PFSK-1 (cell line): ENCODE data around the gene TPSB2.

Experiments
- FOXP2 ChIP-seq: optimal IDR thresholded peaks from 2 replicates; pipeline ENCODE3; 2011; ENCODE audit warnings: borderline replicate concordance, control low read depth, inconsistent platforms; ENCODE audit not compliant: insufficient read depth; ENCODE audit errors: extremely low read length, extremely low read depth
- POLR2AphosphoS5 ChIP-seq: IDR thresholded peaks from 2 replicates; pipeline ENCODE4 v1.6.1; 2012; ENCODE audit warnings: low read depth, mild to moderate bottlenecking, control low read depth, low read length, moderate library complexity
- REST ChIP-seq, 2 experiments: IDR thresholded peaks; 2 replicates each; pipeline versions ENCODE4 v1.6.1 to v1.8.0; 2011 to 2012; ENCODE audit warnings: low read depth in 2 of 2, low read length in 2 of 2, control low read depth in 1 of 2, inconsistent platforms in 1 of 2, mild to moderate bottlenecking in 1 of 2, moderate library complexity in 1 of 2; ENCODE audit not compliant: insufficient read depth in 1 of 2
- SIN3A ChIP-seq: IDR thresholded peaks from 2 replicates; pipeline ENCODE4 v1.6.1; 2012; ENCODE audit warnings: mild to moderate bottlenecking, low read length, moderate library complexity, borderline replicate concordance; ENCODE audit not compliant: insufficient read depth
- TAF1 ChIP-seq: IDR thresholded peaks from 2 replicates; pipeline ENCODE4 v1.6.1; 2012; ENCODE audit warnings: low read length, control low read depth, borderline replicate concordance; ENCODE audit not compliant: insufficient read depth

Gene TPSB2

GRCh38 chr16:1182950-1183907 is 46.8 kb downstream of the TPSB2 start:
- TF ChIP-seq TAF1: no peak
- no peak for TF ChIP-seq REST (IDR thresholded peaks at IDR 0.05; ENCODE audit: insufficient read depth in 1 of 2, low read depth in 2 of 2, low read length in 2 of 2)
- TF ChIP-seq FOXP2: no peak
- no peak for TF ChIP-seq SIN3A
- no peak for TF ChIP-seq POLR2AphosphoS5

DNA sequence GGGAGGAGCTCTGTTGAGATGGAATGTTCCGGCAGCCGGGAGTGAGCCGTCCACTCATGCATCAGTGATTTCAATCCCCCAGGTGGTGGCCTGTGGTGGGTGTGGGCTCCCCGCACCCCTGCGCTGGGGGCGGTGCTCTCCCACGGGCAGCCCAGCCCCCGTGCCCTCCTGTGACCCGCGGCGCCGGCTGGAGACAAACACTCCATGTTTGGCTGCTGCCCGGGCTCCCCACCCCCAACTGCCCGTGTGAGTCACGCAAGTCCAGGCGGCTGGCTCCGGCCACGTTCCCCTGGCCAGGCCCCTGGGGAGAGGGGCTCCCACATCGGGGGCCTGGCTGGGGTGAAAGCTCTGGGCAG is 47.7 kb downstream of the TPSB2 start:
- no peak for TF ChIP-seq REST (IDR thresholded peaks at IDR 0.05; ENCODE audit: insufficient read depth in 1 of 2, low read depth in 2 of 2, low read length in 2 of 2)
- TF ChIP-seq POLR2AphosphoS5: no peak
- no peak for TF ChIP-seq FOXP2
- TF ChIP-seq TAF1: no peak
- TF ChIP-seq SIN3A: no peak

DNA sequence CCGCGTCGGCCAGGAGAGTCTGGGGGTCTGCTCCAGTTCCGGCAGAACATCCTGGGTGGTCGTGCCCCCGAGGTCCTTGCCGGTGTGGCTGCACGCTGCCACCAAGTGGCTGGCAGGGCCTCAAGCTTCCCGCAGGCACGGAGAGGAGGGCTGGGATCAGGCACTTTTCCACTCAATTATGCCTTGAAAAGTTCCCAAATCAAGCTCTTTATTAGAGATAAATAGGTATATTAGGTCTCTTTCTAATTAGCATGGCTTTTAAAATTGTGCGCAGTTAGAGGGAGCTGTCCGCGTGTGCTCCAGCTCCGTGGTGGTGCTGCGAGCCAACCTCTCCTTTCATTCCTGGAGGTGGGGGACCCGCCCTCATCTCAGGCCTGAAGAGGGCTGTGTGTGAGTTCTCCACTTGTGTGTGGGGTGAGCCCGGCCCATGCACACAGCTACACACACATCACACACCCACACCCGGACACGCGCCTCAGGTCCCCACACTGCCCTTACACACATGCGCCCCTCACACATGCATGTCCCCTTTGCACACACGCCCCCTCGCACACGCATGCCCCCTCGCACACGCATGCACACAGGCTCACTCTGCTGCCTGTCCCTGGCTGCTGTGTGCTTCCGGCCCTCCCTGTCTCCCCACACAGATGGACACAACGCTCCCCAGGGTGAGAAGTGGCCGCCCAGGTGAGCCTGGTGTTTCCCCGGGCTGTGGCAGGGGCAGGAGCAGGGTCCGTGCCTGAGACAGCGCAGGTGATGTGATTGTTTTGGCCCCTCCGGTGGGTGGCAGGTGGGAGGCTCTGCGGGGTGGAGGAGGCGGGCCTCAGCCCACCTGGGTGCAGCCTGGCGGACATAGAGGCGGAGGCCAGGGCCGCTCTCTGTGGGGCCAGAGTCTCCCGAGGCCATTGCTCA is 48.3 kb downstream of the TPSB2 start:
- TF ChIP-seq TAF1 (no peak), FOXP2 (no peak), POLR2AphosphoS5 (no peak), SIN3A (no peak), REST (IDR thresholded peaks at IDR 0.05; ENCODE audit: insufficient read depth in 1 of 2, low read depth in 2 of 2, low read length in 2 of 2) (no peak)

DNA sequence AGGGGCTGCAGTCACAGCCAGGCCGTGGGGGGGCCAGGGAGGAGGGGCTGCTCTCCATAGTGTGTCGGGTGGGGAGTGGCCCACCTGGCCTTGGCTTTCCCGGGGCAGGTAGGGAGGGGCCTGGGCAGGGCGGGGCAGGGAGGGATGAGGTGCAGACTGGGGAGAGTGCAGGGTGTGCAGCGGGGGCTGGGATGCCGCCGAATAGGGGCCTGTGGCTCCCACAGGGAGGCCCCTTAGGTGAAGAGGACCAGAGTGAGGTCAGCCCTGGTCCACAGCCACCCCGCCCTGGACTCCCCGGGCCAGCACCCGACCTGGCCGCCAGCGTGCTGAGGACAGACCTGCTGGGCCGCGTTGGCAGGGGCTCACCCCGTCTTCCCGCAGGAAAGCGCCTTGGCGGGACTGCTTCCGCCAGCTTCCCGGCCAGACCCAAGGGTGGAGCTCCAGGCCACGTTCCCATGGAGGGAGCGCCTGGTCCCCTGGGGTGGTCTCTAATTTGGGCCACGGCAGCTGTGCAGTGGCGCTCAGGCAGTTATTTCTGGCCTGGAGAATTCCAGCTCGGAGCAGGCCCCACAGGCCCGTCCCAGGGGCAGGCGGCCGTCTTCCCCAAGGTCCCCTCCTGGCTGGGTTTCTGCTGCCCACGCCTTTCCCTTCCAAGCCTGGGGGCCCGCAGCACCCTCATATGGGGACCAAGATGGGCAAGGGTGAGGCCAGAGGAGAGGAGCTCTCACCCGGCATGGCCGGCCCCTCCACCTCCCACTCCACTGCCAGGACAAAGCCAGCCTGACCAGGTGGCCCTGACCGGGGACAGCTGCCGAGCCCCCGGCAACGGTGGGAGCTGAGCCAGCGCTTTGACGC is 49.2 kb downstream of the TPSB2 start:
- TF ChIP-seq FOXP2 (no peak), SIN3A (no peak), POLR2AphosphoS5 (no peak), REST (IDR thresholded peaks at IDR 0.05; ENCODE audit: insufficient read depth in 1 of 2, low read depth in 2 of 2, low read length in 2 of 2) (no peak), TAF1 (no peak)
